Right lobe of liver (tissue), 6 donors: ENCODE results near the gene SERPINI1. TPM values are rescaled to one million over a fixed set of nuclear protein-coding genes. Genes with fewer than 3 reads are reported as not detected.

Experiments used
- ATAC-seq, 4 donors: fragments of 200-7000 bp; cut with Tn5 transposase; one replicate each; pipeline ENCODE4 v1.9.1; 2020; ENCODE audit warnings: mild to moderate bottlenecking in 4 of 4, moderate library complexity in 4 of 4
- DNase-seq, 3 donors: peaks; one replicate each; pipeline ENCODE4 v3.0.0-alpha.2; 2020
- H3K27ac ChIP-seq, 3 donors: fragments of 200-600 bp; one replicate each; pipeline ENCODE4 v1.8.0; 2022
- H3K27me3 ChIP-seq, 2 donors: fragments of 200-600 bp; one replicate each; pipeline ENCODE4 v1.8.0; 2022
- H3K36me3 ChIP-seq, 4 donors: fragments of 200-600 bp; sonication (generic) in 1 of 4; one replicate each; pipeline versions ENCODE4 v1.5.1 to v1.8.0; 2017 to 2022; ENCODE audit warnings: control low read depth in 1 of 4
- H3K4me1 ChIP-seq, 4 donors: fragments of 200-600 bp; sonication (generic) in 1 of 4; one replicate each; pipeline versions ENCODE4 v1.5.1 to v1.8.0; 2017 to 2022; ENCODE audit warnings: control low read depth in 1 of 4
- H3K4me3 ChIP-seq, 3 donors: fragments of 200-600 bp; one replicate each; pipeline ENCODE4 v1.8.0; 2022
- H3K9me3 ChIP-seq, 4 donors: fragments of 200-600 bp; sonication (generic) in 1 of 4; one replicate each; pipeline versions ENCODE4 v1.5.1 to v1.8.0; 2017 to 2022; ENCODE audit warnings: control low read depth in 1 of 4
- POLR2A ChIP-seq: fragments of 450-650 bp; IDR thresholded peaks from one replicate; pipeline ENCODE4 v1.6.1; 2017; ENCODE audit warnings: antibody characterized with exemption, mild to moderate bottlenecking
- WGBS: methylation state at CpG from one replicate; pipeline ENCODE4 v1.1.6; 2018; ENCODE audit warnings: low coverage, low lambda C conversion rate; ENCODE audit not compliant: insufficient coverage; ENCODE audit errors: missing lambda C conversion rate; 5-methylcytosine and 5-hydroxymethylcytosine counted together
- intact Hi-C, 2 donors: fragments of 100-400 bp; cut with DNase I; formaldehyde crosslinking; loops; one replicate each; pipeline versions ENCODE4 v1.11.2 to v1.14.1; 2022
- total RNA-seq, 6 experiments: library from RNA; depleted of rRNA in 2 of 6; stranded (reverse); fragments of >200 nt in 2 of 6; fragmentation: NEBNext Ultra II Directional in 3 of 6; extraction: Animal tissue kit (Norgen Biotek cat#: 25700) in 3 of 6; gene quantifications; one replicate each; pipeline versions ENCODE4 v1.1.0 to v1.2.4, GENCODE V29; 2016 to 2023
- TF ChIP-seq, protein P1 (sequence below), 4 donors: fragments of 200-600 bp in 3 of 4; fragments of 450-650 bp in 1 of 4; IDR thresholded peaks; one replicate each; pipeline versions ENCODE4 v1.5.1 to v1.8.0; 2016 to 2022; ENCODE audit warnings: antibody characterized with exemption in 4 of 4, mild to moderate bottlenecking in 2 of 4
- donor health status: DM: no; HTN: yes; CAD: no.
- donor health status: DM: no; HTN: no; CAD: no.
- donor health status: DM: no; HTN: no; CAD: no.
- donor health status: DM: no; HTN: yes; CAD: no.
- donor health status: DM: no; HTN: yes; CAD: no.

The SERPINI1 gene
- total RNA-seq, 6 experiments from 2014 or later: 0.40 to 3.0 (median 0.62) TPM

DNA sequence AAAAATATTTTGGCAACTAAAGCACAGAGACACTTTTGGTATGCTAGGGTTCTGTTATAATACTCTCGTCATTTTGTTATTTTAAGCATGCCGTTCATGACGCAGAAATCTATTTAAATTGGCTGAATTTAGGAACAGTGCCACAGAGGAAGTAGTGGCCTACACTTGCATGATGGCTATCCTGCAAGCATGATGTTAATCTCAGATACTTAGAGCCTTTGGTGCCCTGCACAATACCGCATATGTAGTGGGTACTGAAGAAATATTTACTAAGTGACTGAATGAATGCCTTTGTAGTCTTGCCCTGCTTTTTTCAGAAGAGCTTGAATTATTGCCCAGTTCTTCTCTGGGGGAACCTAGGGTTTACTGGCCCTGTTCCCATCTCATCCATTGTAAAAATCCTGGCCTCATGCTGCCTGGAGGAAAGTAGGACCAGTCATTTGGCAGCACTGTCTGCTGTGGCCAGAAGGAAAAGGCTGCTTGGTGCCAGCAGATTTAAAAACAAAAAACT lies 79.0 kb downstream of the SERPINI1 start:
- no peaks in the 10 kb centered on the region for H3K36me3 ChIP-seq
- DNase-seq (no peak), ATAC-seq (peak in 1 of 4 donors; percentile 42)
- H3K27me3 ChIP-seq: no peaks in the 10 kb centered on the region
- no peak overlapping the region for H3K27ac ChIP-seq
- H3K9me3 ChIP-seq: no peaks in the 10 kb centered on the region
- 59% methylated on average over 4 of the region's 4 CpGs for WGBS
- TF ChIP-seq, protein P1, sequence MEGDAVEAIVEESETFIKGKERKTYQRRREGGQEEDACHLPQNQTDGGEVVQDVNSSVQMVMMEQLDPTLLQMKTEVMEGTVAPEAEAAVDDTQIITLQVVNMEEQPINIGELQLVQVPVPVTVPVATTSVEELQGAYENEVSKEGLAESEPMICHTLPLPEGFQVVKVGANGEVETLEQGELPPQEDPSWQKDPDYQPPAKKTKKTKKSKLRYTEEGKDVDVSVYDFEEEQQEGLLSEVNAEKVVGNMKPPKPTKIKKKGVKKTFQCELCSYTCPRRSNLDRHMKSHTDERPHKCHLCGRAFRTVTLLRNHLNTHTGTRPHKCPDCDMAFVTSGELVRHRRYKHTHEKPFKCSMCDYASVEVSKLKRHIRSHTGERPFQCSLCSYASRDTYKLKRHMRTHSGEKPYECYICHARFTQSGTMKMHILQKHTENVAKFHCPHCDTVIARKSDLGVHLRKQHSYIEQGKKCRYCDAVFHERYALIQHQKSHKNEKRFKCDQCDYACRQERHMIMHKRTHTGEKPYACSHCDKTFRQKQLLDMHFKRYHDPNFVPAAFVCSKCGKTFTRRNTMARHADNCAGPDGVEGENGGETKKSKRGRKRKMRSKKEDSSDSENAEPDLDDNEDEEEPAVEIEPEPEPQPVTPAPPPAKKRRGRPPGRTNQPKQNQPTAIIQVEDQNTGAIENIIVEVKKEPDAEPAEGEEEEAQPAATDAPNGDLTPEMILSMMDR (IDR thresholded peaks at IDR 0.05): no peak
- TF ChIP-seq POLR2A: no peak
- intact Hi-C loops: no loop called here
- no peaks in the 10 kb centered on the region for H3K4me1 ChIP-seq
- H3K4me3 ChIP-seq: no peak overlapping the region

DNA sequence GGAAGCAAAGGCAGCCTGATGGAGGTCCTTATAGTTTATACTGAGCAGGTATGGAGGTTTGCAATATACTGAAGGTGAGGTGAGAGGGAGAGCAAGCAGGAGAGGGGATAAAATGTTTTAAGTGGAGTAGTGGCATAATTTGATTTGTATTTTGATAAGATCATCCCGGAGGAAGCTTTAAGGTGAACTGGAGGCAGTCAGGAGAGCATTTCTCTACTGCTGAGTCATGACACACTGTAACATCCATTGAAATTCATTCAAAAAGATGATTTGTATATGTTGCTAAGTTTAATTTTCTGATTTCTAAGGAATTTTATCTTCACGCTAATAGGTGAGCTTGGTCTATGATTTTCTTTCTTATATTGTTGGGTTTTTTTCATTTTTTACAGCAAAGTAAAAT lies 81.4 kb downstream of the SERPINI1 start:
- intact Hi-C loops: no loop called here
- no peak overlapping the region for H3K4me3 ChIP-seq
- no peaks in the 10 kb centered on the region for H3K4me1 ChIP-seq
- 91% methylated on average over 2 of the region's 2 CpGs for WGBS
- H3K36me3 ChIP-seq: no peaks in the 10 kb centered on the region
- ATAC-seq (no peak), DNase-seq (no peak)
- TF ChIP-seq, protein P1 (IDR thresholded peaks at IDR 0.05): no peak
- no peak for TF ChIP-seq POLR2A
- H3K27ac ChIP-seq: no peak overlapping the region
- no peaks in the 10 kb centered on the region for H3K27me3 ChIP-seq
- H3K9me3 ChIP-seq: no peaks in the 10 kb centered on the region

DNA sequence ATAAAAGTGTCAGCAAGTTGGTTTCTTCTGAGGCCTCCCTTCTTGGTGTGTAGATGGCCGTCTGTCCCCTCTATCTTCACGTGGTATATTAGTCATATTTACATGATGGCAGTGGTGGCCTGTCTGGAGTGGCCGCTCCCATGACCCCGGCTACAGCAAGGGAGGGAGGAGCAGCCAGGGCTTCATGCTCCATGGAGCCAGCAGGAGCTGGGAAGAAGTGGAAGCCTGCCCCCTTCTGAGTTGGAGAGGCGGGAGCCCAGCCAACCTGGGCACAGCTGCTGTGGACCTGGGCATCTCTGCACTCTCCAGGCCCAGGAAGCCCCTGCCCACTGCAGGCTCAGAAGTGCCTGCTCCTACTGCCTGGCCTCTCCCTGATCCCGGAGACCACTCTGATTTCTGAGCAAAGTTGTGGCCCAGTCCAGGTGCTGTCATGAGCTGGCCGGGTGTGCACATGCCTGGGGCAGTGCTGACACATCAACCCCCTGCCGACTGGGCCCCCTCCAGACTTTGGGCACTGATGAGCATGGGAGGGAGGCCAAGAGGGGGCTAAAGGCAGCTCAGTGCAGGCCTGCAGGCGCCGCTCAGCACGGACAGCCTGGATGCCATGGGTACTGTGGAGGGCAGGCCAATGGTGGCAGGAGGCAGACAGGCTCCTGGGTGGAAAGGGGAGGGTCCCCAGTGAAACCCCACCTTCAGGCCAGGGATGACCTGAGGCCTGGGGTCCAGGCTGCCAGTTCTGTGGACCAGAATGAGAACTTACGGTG lies 84.8 kb downstream of the SERPINI1 start:
- ATAC-seq (no peak), DNase-seq (no peak)
- intact Hi-C loops: no loop called here
- WGBS: 64% methylated on average over 3 of the region's 12 CpGs
- no peaks in the 10 kb centered on the region for H3K9me3 ChIP-seq
- TF ChIP-seq POLR2A: no peak
- TF ChIP-seq, protein P1 (IDR thresholded peaks at IDR 0.05): no peak
- H3K36me3 ChIP-seq: no peaks in the 10 kb centered on the region
- H3K27me3 ChIP-seq: no peaks in the 10 kb centered on the region
- no peaks in the 10 kb centered on the region for H3K4me1 ChIP-seq
- H3K4me3 ChIP-seq: no peak overlapping the region
- H3K27ac ChIP-seq: no peak overlapping the region

DNA sequence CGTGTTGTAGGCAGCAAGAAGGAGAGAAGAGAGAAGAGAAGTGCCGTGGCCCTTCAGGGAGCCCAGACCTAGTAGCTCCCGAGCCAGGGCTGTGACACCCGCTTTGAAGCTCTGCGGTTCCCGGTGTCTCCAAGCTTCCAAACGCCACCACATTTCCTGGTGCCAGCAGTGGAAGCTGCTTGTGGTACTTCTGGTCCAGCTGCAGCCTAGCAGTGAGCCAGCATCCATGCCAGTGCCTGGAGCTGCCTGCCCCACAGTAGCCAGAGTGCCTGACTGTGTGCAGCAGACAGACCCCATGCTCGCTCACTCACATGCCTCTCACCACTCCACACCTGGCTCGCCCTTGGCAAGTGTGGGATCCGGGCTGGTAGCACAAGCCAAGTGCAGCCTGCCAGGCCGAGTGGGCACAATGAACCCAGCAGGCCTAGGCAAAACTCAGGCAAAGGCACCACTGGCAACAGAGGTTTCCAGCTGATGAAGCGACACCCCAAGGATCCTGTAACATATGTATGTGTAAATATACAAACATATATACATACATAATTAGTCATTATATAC lies 85.8 kb downstream of the SERPINI1 start:
- Histone ChIP-seq H3K36me3 (no peaks in the 10 kb centered on the region), H3K4me1 (no peaks in the 10 kb centered on the region), H3K9me3 (no peaks in the 10 kb centered on the region), H3K27ac (no peak overlapping the region), H3K4me3 (no peak overlapping the region), H3K27me3 (no peaks in the 10 kb centered on the region)
- TF ChIP-seq POLR2A: no peak
- TF ChIP-seq, protein P1 (IDR thresholded peaks at IDR 0.05): no peak
- DNase-seq (no peak), ATAC-seq (no peak)
- intact Hi-C loops: no loop called here
- 94% methylated on average over 7 of the region's 12 CpGs for WGBS
